Ishikawa (cell line): ENCODE results near the gene LYRM2.

ENCODE experiments used
- CEBPB ChIP-seq: IDR thresholded peaks from 2 replicates; pipeline ENCODE4 v1.6.1; 2012
- CREB1 ChIP-seq: IDR thresholded peaks from 2 replicates; pipeline ENCODE4 v1.6.1; 2012; ENCODE audit warnings: low read depth
- EGR1 ChIP-seq: IDR thresholded peaks from 2 replicates; pipeline ENCODE4 v1.6.1; 2012
- EP300 ChIP-seq: IDR thresholded peaks from 2 replicates; pipeline ENCODE4 v1.6.1; 2012; ENCODE audit warnings: borderline replicate concordance
- FOXM1 ChIP-seq: IDR thresholded peaks from 2 replicates; pipeline ENCODE4 v1.6.1; 2012; ENCODE audit warnings: low read depth, borderline replicate concordance
- NFIC ChIP-seq: IDR thresholded peaks from 2 replicates; pipeline ENCODE4 v1.6.1; 2012
- RAD21 ChIP-seq: IDR thresholded peaks from 2 replicates; pipeline ENCODE4 v1.6.1; 2012; ENCODE audit warnings: low read depth
- TAF1 ChIP-seq: IDR thresholded peaks from 2 replicates; pipeline ENCODE4 v1.6.1; 2012; ENCODE audit warnings: low read depth, mild to moderate bottlenecking
- TCF12 ChIP-seq: IDR thresholded peaks from 2 replicates; pipeline ENCODE4 v1.6.1; 2012; ENCODE audit warnings: low read depth
- TEAD4 ChIP-seq: IDR thresholded peaks from 2 replicates; pipeline ENCODE4 v1.6.1; 2012
- USF1 ChIP-seq: IDR thresholded peaks from 2 replicates; pipeline ENCODE4 v1.6.1; 2012
- YY1 ChIP-seq: IDR thresholded peaks from 2 replicates; pipeline ENCODE4 v1.6.1; 2012; ENCODE audit warnings: low read depth
- ZBTB7A ChIP-seq: IDR thresholded peaks from 2 replicates; pipeline ENCODE4 v1.6.1; 2012; ENCODE audit warnings: low read depth
- TF ChIP-seq, protein P1 (sequence below): IDR thresholded peaks from 2 replicates; pipeline ENCODE4 v1.6.1; 2012
- TF ChIP-seq, protein P2 (sequence below): IDR thresholded peaks from 2 replicates; pipeline ENCODE4 v1.6.1; 2012; ENCODE audit warnings: low read depth, mild to moderate bottlenecking

The LYRM2 gene

GRCh38 chr6:89536231-89536630 is 102.3 kb downstream of the LYRM2 start:
- TF ChIP-seq EGR1 (no peak), USF1 (no peak), CEBPB (no peak), RAD21 (no peak), FOXM1 (no peak), ZBTB7A (no peak), TAF1 (no peak), CREB1 (no peak)
- TF ChIP-seq, protein P1, sequence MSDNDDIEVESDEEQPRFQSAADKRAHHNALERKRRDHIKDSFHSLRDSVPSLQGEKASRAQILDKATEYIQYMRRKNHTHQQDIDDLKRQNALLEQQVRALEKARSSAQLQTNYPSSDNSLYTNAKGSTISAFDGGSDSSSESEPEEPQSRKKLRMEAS: no peak

- TF ChIP-seq, protein P1: no peak
- no peak for TF ChIP-seq TAF1
- no peak for TF ChIP-seq USF1
- TF ChIP-seq ZBTB7A: no peak
- TF ChIP-seq RAD21: no peak
- no peak for TF ChIP-seq CEBPB
- no peak for TF ChIP-seq NFIC
- no peak for TF ChIP-seq TEAD4
- no peak for TF ChIP-seq EP300
- no peak for TF ChIP-seq FOXM1
- no peak for TF ChIP-seq CREB1
- TF ChIP-seq, protein P2, sequence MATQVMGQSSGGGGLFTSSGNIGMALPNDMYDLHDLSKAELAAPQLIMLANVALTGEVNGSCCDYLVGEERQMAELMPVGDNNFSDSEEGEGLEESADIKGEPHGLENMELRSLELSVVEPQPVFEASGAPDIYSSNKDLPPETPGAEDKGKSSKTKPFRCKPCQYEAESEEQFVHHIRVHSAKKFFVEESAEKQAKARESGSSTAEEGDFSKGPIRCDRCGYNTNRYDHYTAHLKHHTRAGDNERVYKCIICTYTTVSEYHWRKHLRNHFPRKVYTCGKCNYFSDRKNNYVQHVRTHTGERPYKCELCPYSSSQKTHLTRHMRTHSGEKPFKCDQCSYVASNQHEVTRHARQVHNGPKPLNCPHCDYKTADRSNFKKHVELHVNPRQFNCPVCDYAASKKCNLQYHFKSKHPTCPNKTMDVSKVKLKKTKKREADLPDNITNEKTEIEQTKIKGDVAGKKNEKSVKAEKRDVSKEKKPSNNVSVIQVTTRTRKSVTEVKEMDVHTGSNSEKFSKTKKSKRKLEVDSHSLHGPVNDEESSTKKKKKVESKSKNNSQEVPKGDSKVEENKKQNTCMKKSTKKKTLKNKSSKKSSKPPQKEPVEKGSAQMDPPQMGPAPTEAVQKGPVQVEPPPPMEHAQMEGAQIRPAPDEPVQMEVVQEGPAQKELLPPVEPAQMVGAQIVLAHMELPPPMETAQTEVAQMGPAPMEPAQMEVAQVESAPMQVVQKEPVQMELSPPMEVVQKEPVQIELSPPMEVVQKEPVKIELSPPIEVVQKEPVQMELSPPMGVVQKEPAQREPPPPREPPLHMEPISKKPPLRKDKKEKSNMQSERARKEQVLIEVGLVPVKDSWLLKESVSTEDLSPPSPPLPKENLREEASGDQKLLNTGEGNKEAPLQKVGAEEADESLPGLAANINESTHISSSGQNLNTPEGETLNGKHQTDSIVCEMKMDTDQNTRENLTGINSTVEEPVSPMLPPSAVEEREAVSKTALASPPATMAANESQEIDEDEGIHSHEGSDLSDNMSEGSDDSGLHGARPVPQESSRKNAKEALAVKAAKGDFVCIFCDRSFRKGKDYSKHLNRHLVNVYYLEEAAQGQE: no peak
- TF ChIP-seq TCF12: no peak
- no peak for TF ChIP-seq YY1
- TF ChIP-seq EGR1: no peak
Observed at GRCh38 chr6:89530982-89531381, 107.6 kb downstream of the LYRM2 start.

DNA sequence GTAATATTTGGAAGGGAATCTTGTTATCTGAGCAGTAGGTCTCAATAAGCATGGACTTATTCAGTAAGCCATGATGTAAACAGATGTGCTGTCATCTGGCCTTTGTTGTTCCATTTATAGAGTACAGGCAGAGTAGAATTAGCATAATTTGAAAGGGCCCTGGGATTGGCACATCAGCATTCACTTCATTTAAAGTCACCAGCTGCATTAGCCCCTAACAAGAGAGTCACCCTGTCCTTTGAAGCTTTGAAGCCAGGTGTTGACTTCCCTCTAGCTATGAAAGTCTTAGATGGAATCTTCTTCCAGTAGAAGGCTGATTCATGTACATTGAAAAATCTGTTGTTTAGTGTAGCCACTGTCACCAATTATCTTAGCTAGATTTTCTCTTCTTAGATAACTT is 109.7 kb downstream of the LYRM2 start:
- TF ChIP-seq, protein P1: no peak
- no peak for TF ChIP-seq YY1
- no peak for TF ChIP-seq TCF12
- no peak for TF ChIP-seq CEBPB
- TF ChIP-seq EP300: no peak
- no peak for TF ChIP-seq TEAD4
- no peak for TF ChIP-seq CREB1
- TF ChIP-seq USF1: no peak
- no peak for TF ChIP-seq RAD21
- no peak for TF ChIP-seq FOXM1
- no peak for TF ChIP-seq EGR1
- TF ChIP-seq, protein P2: no peak
- TF ChIP-seq NFIC: no peak
- no peak for TF ChIP-seq ZBTB7A
- no peak for TF ChIP-seq TAF1

GRCh38 chr6:89527634-89528033 is 110.9 kb downstream of the LYRM2 start:
- TF ChIP-seq CREB1 (no peak), ZBTB7A (no peak), FOXM1 (no peak), CEBPB (no peak), TCF12 (no peak), USF1 (no peak), TEAD4 (no peak), NFIC (no peak), EP300 (no peak), TAF1 (no peak), RAD21 (no peak)
- TF ChIP-seq, protein P1: no peak
- TF ChIP-seq, protein P2: no peak
